GM20431 (cell line): ENCODE measurements around the gene C10orf90.
"Not testable (repeated sequence)": the region's sequence is repeated elsewhere in the genome, so short reads cannot be mapped to it uniquely, and the experiment has no call there.

Source experiments
- in situ Hi-C: fragments of 300-500 bp; cut with MseI, MboI; formaldehyde crosslinking; loops from one replicate; pipeline ENCODE4 v1.15.0; 2020; ENCODE audit warnings: low sequenced_read_pairs; ENCODE audit not compliant: unreplicated experiment

The C10orf90 gene

GRCh38 chr10:126384269-126384873 is 286.1 kb downstream of the C10orf90 start:
- in situ Hi-C loops: no loop called here

- in situ Hi-C loops: no loop called here
Measured at GRCh38 chr10:126380352-126381076, 290.0 kb downstream of the C10orf90 start.

- in situ Hi-C loops: not testable (repeated sequence)
Measured at GRCh38 chr10:126379166-126379565, 291.3 kb downstream of the C10orf90 start.

GRCh38 chr10:126376956-126377355 is 293.5 kb downstream of the C10orf90 start:
- in situ Hi-C loops: no loop called here

- in situ Hi-C loops: no loop called here
Measured at GRCh38 chr10:126375926-126376554, 294.5 kb downstream of the C10orf90 start.

- in situ Hi-C loops: no loop called here
Measured at GRCh38 chr10:126375299-126375698, 295.2 kb downstream of the C10orf90 start.
